ENCODE measurements around the gene TARDBP.

- TF ChIP-seq CTCF (IDR thresholded peaks at IDR 0.05; ENCODE audit: low read depth, low read length, poor library complexity, severe bottlenecking) (no peak), EZH2phosphoT487 (IDR thresholded peaks at IDR 0.05; ENCODE audit: borderline replicate concordance, low read length) (no peak)
These were observed 33.8 kb downstream of the TARDBP start for GRCh38 chr1:11046270-11046566.

Data from DOHH2 (cell line).